Osteoblast (primary cell): ENCODE measurements around the gene DNHD1. TPM values are rescaled to one million over a fixed set of nuclear protein-coding genes. Genes with fewer than 3 reads are reported as not detected.

Experiments used
- DNase-seq: peaks from one replicate; pipeline ENCODE4 v3.0.0; 2011; ENCODE audit warnings: low spot score, mixed read lengths; ENCODE audit not compliant: insufficient read length; ENCODE audit errors: missing footprints
- H2AFZ ChIP-seq: 2 replicates; pipeline ENCODE4 v1.6.0; 2011; ENCODE audit warnings: mild to moderate bottlenecking, low read length
- H3K27ac ChIP-seq: 2 replicates; pipeline ENCODE4 v1.5.1; 2011; ENCODE audit warnings: mild to moderate bottlenecking, low read depth, low read length, moderate library complexity
- H3K27me3 ChIP-seq: 2 replicates; pipeline ENCODE4 v1.6.0; 2012; ENCODE audit warnings: mild to moderate bottlenecking, control low read depth, inconsistent platforms, low read length, moderate library complexity; ENCODE audit not compliant: insufficient read depth
- H3K36me3 ChIP-seq: 2 replicates; pipeline ENCODE4 v1.5.1; 2011; ENCODE audit warnings: mild to moderate bottlenecking, low read length, control low read depth, moderate library complexity; ENCODE audit not compliant: insufficient read depth
- H3K4me1 ChIP-seq: 2 replicates; pipeline ENCODE4 v1.5.1; 2011; ENCODE audit warnings: mild to moderate bottlenecking, low read length, control low read depth, moderate library complexity; ENCODE audit not compliant: insufficient read depth
- H3K4me2 ChIP-seq: 2 replicates; pipeline ENCODE4 v1.6.0; 2011; ENCODE audit warnings: mild to moderate bottlenecking, low read length; ENCODE audit not compliant: insufficient read depth
- H3K4me3 ChIP-seq: fragments of 200-600 bp; sonication (generic); 3 replicates; pipeline ENCODE4 v1.5.1; 2012; ENCODE audit warnings: mild to moderate bottlenecking, low read length, inconsistent platforms; ENCODE audit not compliant: insufficient read depth
- H3K79me2 ChIP-seq: 2 replicates; pipeline ENCODE4 v1.6.0; 2012; ENCODE audit warnings: mild to moderate bottlenecking, low read length, control low read depth, inconsistent platforms; ENCODE audit not compliant: insufficient read depth
- H3K9me3 ChIP-seq: 2 replicates; pipeline ENCODE4 v1.5.1; 2011; ENCODE audit warnings: low read depth, low read length, control low read depth
- H4K20me1 ChIP-seq: 2 replicates; pipeline ENCODE4 v1.6.0; 2012; ENCODE audit warnings: mild to moderate bottlenecking, low read length, control low read depth; ENCODE audit not compliant: insufficient read depth
- total RNA-seq: library from RNA; depleted of rRNA; stranded (reverse); fragments of >200 nt; gene quantifications from 2 replicates; pipeline ENCODE4 v1.2.3, GENCODE V29; 2012
- TF ChIP-seq, protein P1 (sequence below): IDR thresholded peaks from 2 replicates; pipeline ENCODE4 v1.5.1; 2011; ENCODE audit warnings: mild to moderate bottlenecking, low read depth, low read length, moderate library complexity; ENCODE audit errors: extremely low read depth

The DNHD1 gene
- total RNA-seq, 1 donor: 9.0 TPM

DNA sequence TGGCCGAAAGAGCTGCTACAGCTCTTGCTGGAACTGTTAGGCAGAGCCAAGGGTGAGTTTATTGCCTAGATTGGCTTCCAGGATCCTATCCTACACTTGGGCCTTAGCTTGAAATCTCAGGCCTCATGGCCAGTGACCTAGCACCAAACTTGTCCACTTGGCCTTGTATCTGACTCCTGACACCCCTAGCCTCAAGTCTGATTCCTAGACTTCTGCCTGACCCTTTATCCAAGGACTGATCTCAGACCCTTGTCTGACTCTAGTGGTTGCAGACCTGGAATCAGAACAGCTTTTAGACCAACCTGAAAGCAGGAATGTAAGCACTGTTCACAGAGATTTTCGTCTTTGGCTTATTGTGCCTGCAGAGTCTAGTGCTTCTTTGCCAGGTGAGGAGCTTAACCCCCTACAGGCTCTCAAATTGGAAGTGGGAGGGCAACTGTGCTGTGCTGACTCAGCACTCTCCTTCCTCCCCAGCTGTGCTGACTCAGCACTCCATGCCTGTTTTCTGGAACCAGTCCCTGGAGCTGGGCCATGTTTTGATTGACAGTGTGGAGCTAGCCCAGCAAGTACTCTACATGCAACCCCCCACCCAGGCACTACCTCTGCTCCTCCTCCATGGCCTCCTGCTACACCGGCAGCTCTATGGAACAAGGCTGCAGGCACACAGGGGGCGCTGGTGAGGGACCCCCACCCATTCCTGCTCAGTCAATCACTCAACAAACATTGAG, 71.3 kb downstream of the DNHD1 start:
- Histone ChIP-seq H3K4me3 (no peak overlapping the region), H3K79me2 (no peaks in the 10 kb centered on the region), H2AFZ (no peak overlapping the region), H3K27ac (no peak overlapping the region), H3K27me3 (no peaks in the 10 kb centered on the region), H4K20me1 (peaks cover 17% of the 10 kb centered on the region), H3K4me2 (no peak overlapping the region), H3K9me3 (no peaks in the 10 kb centered on the region), H3K4me1 (peaks cover 18% of the 10 kb centered on the region), H3K36me3 (no peaks in the 10 kb centered on the region)
- TF ChIP-seq, protein P1, sequence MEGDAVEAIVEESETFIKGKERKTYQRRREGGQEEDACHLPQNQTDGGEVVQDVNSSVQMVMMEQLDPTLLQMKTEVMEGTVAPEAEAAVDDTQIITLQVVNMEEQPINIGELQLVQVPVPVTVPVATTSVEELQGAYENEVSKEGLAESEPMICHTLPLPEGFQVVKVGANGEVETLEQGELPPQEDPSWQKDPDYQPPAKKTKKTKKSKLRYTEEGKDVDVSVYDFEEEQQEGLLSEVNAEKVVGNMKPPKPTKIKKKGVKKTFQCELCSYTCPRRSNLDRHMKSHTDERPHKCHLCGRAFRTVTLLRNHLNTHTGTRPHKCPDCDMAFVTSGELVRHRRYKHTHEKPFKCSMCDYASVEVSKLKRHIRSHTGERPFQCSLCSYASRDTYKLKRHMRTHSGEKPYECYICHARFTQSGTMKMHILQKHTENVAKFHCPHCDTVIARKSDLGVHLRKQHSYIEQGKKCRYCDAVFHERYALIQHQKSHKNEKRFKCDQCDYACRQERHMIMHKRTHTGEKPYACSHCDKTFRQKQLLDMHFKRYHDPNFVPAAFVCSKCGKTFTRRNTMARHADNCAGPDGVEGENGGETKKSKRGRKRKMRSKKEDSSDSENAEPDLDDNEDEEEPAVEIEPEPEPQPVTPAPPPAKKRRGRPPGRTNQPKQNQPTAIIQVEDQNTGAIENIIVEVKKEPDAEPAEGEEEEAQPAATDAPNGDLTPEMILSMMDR: no peak
- DNase-seq: peak; percentile 93

DNA sequence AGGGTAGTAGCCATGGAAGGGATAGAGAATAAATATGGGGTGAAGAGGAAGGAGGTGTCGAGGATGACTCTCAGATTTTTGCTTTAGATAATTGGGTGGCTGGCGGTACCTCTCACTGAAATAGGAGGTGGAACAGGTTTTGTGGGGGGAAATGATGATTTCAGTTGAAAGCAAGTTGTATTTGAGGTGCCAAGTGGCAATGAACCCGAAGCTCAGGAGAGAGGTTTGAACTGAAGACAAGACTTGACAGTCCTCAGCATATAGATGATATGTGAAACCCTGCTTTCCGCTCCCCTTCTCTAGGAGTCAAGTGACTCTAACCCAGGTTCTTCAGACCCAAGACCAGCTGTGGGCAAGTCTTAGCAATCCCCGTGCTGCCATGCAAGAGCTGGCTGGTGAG, 72.6 kb downstream of the DNHD1 start:
- Histone ChIP-seq H3K27me3 (no peaks in the 10 kb centered on the region), H3K79me2 (no peaks in the 10 kb centered on the region), H2AFZ (no peak overlapping the region), H4K20me1 (peaks cover 17% of the 10 kb centered on the region), H3K4me1 (peaks cover 18% of the 10 kb centered on the region), H3K4me2 (no peak overlapping the region), H3K27ac (no peak overlapping the region), H3K36me3 (no peaks in the 10 kb centered on the region), H3K4me3 (no peak overlapping the region), H3K9me3 (no peaks in the 10 kb centered on the region)
- TF ChIP-seq, protein P1: no peak
- DNase-seq: no peak

GRCh38 chr11:6570691-6571427, 73.8 kb downstream of the DNHD1 start:
- Histone ChIP-seq H4K20me1 (peaks cover 17% of the 10 kb centered on the region), H3K4me1 (peaks cover 18% of the 10 kb centered on the region), H3K27me3 (no peaks in the 10 kb centered on the region), H3K36me3 (no peaks in the 10 kb centered on the region), H3K79me2 (no peaks in the 10 kb centered on the region), H2AFZ (no peak overlapping the region), H3K27ac (no peak overlapping the region), H3K4me2 (no peak overlapping the region), H3K4me3 (no peak overlapping the region), H3K9me3 (no peaks in the 10 kb centered on the region)
- DNase-seq: no peak
- TF ChIP-seq, protein P1: no peak

GRCh38 chr11:6571434-6572008, 74.4 kb downstream of the DNHD1 start:
- DNase-seq: peak; percentile 65
- no peak overlapping the region for H3K4me3 ChIP-seq
- H3K9me3 ChIP-seq: no peaks in the 10 kb centered on the region
- H3K27me3 ChIP-seq: no peaks in the 10 kb centered on the region
- no peaks in the 10 kb centered on the region for H3K79me2 ChIP-seq
- H3K4me2 ChIP-seq: peak overlapping the region; percentile 36
- H3K4me1 ChIP-seq: peaks cover 18% of the 10 kb centered on the region
- no peak overlapping the region for H3K27ac ChIP-seq
- H3K36me3 ChIP-seq: no peaks in the 10 kb centered on the region
- TF ChIP-seq, protein P1: no peak
- H4K20me1 ChIP-seq: peaks cover 12% of the 10 kb centered on the region
- no peak overlapping the region for H2AFZ ChIP-seq
